HepG2 (cell line): ENCODE results near the gene DSCAML1. TPM values are rescaled to one million over a fixed set of nuclear protein-coding genes. Genes with fewer than 3 reads are reported as not detected.

ENCODE experiments used
- HNF1A ChIP-seq, 2 experiments: sonication (generic) in 1 of 2; formaldehyde crosslinking in 1 of 2; IDR thresholded peaks; 2 replicates each; pipeline versions ENCODE4 v1.4.0 to v1.6.1; 2016 to 2020; ENCODE audit warnings: borderline replicate concordance in 1 of 2, low read depth in 1 of 2, mild to moderate bottlenecking in 1 of 2, missing genetic modification reagents in 1 of 2
- KLF11 ChIP-seq: IDR thresholded peaks from 2 replicates; pipeline ENCODE4 v1.6.1; 2016; ENCODE audit warnings: missing compliant biosample characterization
- MAFG ChIP-seq: sonication (generic); formaldehyde crosslinking; IDR thresholded peaks from 2 replicates; pipeline ENCODE4 v1.5.1; 2020; ENCODE audit warnings: mild to moderate bottlenecking, missing genetic modification reagents
- SALL2 ChIP-seq: sonication (generic); formaldehyde crosslinking; IDR thresholded peaks from 2 replicates; pipeline ENCODE4 v1.8.1; 2023; ENCODE audit warnings: mild to moderate bottlenecking, missing genetic modification reagents, inconsistent platforms
- TRIM24 ChIP-seq: sonication (generic); formaldehyde crosslinking; IDR thresholded peaks from 2 replicates; pipeline ENCODE4 v1.8.0; 2022; ENCODE audit warnings: mild to moderate bottlenecking, missing genetic modification reagents
- ZFP36L1 ChIP-seq: sonication (generic); formaldehyde crosslinking; IDR thresholded peaks from 2 replicates; pipeline ENCODE4 v1.8.0; 2022; ENCODE audit warnings: mild to moderate bottlenecking, missing genetic modification reagents, moderate library complexity
- ZNF235 ChIP-seq: sonication (generic); formaldehyde crosslinking; IDR thresholded peaks from 2 replicates; pipeline ENCODE4 v1.8.1; 2023; ENCODE audit warnings: mild to moderate bottlenecking, missing genetic modification reagents, borderline replicate concordance
- ZNF891 ChIP-seq: sonication (generic); formaldehyde crosslinking; IDR thresholded peaks from 2 replicates; pipeline ENCODE4 v1.5.0; 2020; ENCODE audit warnings: mild to moderate bottlenecking, missing genetic modification reagents
- polyA plus RNA-seq, 8 experiments: library from polyadenylated mRNA; depleted of rRNA in 3 of 8; stranded (reverse) in 7 of 8; unstranded in 1 of 8; fragments of >200 nt; fragmentation: Illumina TruSeq in 4 of 8; extraction: Trizol in 4 of 8; gene quantifications; 2 replicates each; pipeline versions ENCODE4 v1.2.1 to v1.2.3, GENCODE V29; 2011 to 2016; ENCODE audit warnings: low read depth in 4 of 8, missing spikeins in 1 of 8, mixed read lengths in 1 of 8; ENCODE audit not compliant: insufficient read depth in 1 of 8
- total RNA-seq, 5 experiments: library from RNA; depleted of rRNA; stranded (reverse); fragments of >200 nt; fragmentation: Illumina TruSeq; extraction: Trizol; gene quantifications; 2 replicates each; pipeline ENCODE4 v1.2.3, GENCODE V29; 2016; ENCODE audit warnings: low read depth in 1 of 5
- TF ChIP-seq, protein P1 (sequence below), 2 experiments: fragments of 450-650 bp in 1 of 2; sonication (generic) in 1 of 2; formaldehyde crosslinking in 1 of 2; IDR thresholded peaks; 2 replicates each; pipeline versions ENCODE4 v1.6.1 to v1.8.0; 2016 to 2022; ENCODE audit warnings: antibody characterized with exemption in 1 of 2, mild to moderate bottlenecking in 1 of 2, missing genetic modification reagents in 1 of 2

DSCAML1 gene
- total and polyA plus RNA-seq, 2 of the 13 experiments (the other 11 are each of a cell fraction or from before 2014, with no cell fraction given): 0.29 to 0.40 TPM

DNA sequence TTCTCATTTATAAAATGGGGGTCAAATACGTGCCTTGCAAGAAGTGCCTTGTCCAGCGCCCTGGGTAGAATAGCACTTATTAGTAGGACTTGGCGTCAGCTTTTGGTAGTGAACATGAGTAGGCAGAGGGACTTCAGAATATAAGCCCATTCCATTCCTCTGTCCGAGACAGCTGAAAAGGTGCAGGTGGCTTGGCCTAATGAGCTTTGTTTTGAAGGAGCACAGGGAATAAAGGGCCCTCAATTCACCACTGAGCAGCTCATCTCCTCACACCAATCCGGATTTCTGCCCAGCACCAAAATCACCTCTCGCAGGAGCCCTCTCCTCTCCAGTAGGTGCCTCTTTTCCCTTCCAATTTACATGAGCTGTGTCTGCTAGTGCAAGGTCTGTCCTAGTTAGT, 91.2 kb downstream of the DSCAML1 start (continued):
- TF ChIP-seq, protein P1, sequence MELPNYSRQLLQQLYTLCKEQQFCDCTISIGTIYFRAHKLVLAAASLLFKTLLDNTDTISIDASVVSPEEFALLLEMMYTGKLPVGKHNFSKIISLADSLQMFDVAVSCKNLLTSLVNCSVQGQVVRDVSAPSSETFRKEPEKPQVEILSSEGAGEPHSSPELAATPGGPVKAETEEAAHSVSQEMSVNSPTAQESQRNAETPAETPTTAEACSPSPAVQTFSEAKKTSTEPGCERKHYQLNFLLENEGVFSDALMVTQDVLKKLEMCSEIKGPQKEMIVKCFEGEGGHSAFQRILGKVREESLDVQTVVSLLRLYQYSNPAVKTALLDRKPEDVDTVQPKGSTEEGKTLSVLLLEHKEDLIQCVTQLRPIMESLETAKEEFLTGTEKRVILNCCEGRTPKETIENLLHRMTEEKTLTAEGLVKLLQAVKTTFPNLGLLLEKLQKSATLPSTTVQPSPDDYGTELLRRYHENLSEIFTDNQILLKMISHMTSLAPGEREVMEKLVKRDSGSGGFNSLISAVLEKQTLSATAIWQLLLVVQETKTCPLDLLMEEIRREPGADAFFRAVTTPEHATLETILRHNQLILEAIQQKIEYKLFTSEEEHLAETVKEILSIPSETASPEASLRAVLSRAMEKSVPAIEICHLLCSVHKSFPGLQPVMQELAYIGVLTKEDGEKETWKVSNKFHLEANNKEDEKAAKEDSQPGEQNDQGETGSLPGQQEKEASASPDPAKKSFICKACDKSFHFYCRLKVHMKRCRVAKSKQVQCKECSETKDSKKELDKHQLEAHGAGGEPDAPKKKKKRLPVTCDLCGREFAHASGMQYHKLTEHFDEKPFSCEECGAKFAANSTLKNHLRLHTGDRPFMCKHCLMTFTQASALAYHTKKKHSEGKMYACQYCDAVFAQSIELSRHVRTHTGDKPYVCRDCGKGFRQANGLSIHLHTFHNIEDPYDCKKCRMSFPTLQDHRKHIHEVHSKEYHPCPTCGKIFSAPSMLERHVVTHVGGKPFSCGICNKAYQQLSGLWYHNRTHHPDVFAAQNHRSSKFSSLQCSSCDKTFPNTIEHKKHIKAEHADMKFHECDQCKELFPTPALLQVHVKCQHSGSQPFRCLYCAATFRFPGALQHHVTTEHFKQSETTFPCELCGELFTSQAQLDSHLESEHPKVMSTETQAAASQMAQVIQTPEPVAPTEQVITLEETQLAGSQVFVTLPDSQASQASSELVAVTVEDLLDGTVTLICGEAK (IDR thresholded peaks at IDR 0.05): no peak
- TF ChIP-seq, protein P1 (CRISPR knock-in tag; IDR thresholded peaks at IDR 0.05): no peak
- no peak for TF ChIP-seq MAFG (CRISPR knock-in tag)
- no peak for TF ChIP-seq TRIM24 (CRISPR knock-in tag)
- TF ChIP-seq ZNF235 (CRISPR knock-in tag): no peak
- no peak for TF ChIP-seq SALL2
- no peak for TF ChIP-seq ZFP36L1 (CRISPR knock-in tag)
- TF ChIP-seq ZNF891 (CRISPR knock-in tag): no peak
- no peak for TF ChIP-seq KLF11
- TF ChIP-seq HNF1A (IDR thresholded peaks at IDR 0.05; ENCODE audit: low read depth): no peak
- no peak for TF ChIP-seq HNF1A (CRISPR knock-in tag; IDR thresholded peaks at IDR 0.05; ENCODE audit: borderline replicate concordance)
